ENCODE data around the gene OR4F16.
"Not testable (repeated sequence)": the region's sequence is repeated elsewhere in the genome, so short reads cannot be mapped to it uniquely, and the experiment has no call there.

Gene OR4F16

GRCh38 chr1:686554-686953, at the start of gene OR4F16:
Gene OR4F16, minus strand, starts transcription at chr1:686654. Its CDS starts 0 bp downstream, at chr1:686654.
- DNase-seq (ENCODE audit: low spot score); in situ Hi-C loops (cut with MboI; ENCODE audit: low pct_unique_long_range_greater_than_20kb, low sequenced_read_pairs, unreplicated experiment): not testable (repeated sequence)

DNA sequence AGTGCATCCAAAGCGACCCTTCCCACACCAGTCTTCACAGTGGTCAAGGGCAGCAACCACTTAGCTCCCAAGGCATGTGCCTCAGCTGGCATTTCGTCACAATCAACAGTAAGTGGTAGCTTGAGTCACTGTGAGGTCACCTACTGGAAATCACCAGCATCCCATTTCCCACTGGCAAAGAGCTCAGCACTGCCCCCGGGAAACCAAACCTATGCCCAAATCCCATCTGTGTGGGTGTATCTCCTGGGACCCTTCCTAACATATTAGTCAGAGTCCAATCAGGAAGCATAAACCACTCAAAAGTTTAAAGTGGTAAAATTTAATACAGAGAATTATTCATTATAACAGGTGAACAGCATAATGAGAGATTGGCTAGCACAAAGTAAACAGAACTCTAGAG, 47.2 kb upstream of the OR4F16 start:
- in situ Hi-C loops (cut with MboI; ENCODE audit: low pct_unique_long_range_greater_than_20kb, low sequenced_read_pairs, unreplicated experiment); DNase-seq (ENCODE audit: low spot score): not testable (repeated sequence)

- in situ Hi-C loops (cut with MboI; ENCODE audit: low pct_unique_long_range_greater_than_20kb, low sequenced_read_pairs, unreplicated experiment); DNase-seq (ENCODE audit: low spot score): not testable (repeated sequence)
These were observed 40.6 kb upstream of the OR4F16 start for GRCh38 chr1:727040-727439.

Measured in GM13977 (cell line).